ENCODE results near the gene OPTC.

- TF ChIP-seq ZFP3 (CRISPR knock-in tag; IDR thresholded peaks at IDR 0.05) (no peak), BACH2 (CRISPR knock-in tag; IDR thresholded peaks at IDR 0.05; ENCODE audit: borderline replicate concordance) (no peak), ARNTL (CRISPR knock-in tag; IDR thresholded peaks at IDR 0.05; ENCODE audit: borderline replicate concordance, low read depth) (no peak)
- TF ChIP-seq, protein P1, sequence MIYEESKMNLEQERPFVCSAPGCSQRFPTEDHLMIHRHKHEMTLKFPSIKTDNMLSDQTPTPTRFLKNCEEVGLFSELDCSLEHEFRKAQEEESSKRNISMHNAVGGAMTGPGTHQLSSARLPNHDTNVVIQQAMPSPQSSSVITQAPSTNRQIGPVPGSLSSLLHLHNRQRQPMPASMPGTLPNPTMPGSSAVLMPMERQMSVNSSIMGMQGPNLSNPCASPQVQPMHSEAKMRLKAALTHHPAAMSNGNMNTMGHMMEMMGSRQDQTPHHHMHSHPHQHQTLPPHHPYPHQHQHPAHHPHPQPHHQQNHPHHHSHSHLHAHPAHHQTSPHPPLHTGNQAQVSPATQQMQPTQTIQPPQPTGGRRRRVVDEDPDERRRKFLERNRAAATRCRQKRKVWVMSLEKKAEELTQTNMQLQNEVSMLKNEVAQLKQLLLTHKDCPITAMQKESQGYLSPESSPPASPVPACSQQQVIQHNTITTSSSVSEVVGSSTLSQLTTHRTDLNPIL (CRISPR knock-in tag; IDR thresholded peaks at IDR 0.05; ENCODE audit: low read depth): no peak
These were observed 43.3 kb upstream of the OPTC start for GRCh38 chr1:203450479-203451149.

Data from SK-N-SH treated with all-trans-retinoic acid at 6 μM for 48 hours (cell line).